KBM-7 (cell line): ENCODE results near the gene MXD1.
A peak's percentile ranks its signal among the peaks of the same experiment; 100 is the strongest.
"Not testable (repeated sequence)": the region's sequence is repeated elsewhere in the genome, so short reads cannot be mapped to it uniquely, and the experiment has no call there.

Source experiments
- DNase-seq: peaks from one replicate; pipeline ENCODE4 v3.0.0-alpha.2; 2015
- in situ Hi-C: fragments of 300-500 bp; cut with MboI; formaldehyde crosslinking; loops from 2 replicates; pipeline ENCODE4 v1.14.3; 2020; ENCODE audit warnings: low sequenced_read_pairs, low pct_unique_long_range_greater_than_20kb, mixed read lengths

Gene MXD1

GRCh38 chr2:69914950-69915945 lies at the start of gene MXD1:
MXD1 (plus strand) TSS chr2:69915109; CDS start chr2:69915331, 222 bp downstream.
- in situ Hi-C loops, result loop anchor here (25.0 kb wide), 1 partner anchor 247 kb away; no protein-coding TSS in a partner anchor

GRCh38 chr2:69888451-69888850 lies 26.5 kb upstream of the MXD1 start:
- in situ Hi-C loops, result no loop called here
- no peak for DNase-seq

More at GRCh38 chr2:69914950-69915945, at the start of gene MXD1:
- peak; percentile 27 for DNase-seq

- in situ Hi-C loops, result no loop called here
- no peak for DNase-seq
These were observed 25.6 kb upstream of the MXD1 start for GRCh38 chr2:69889302-69889701.

- in situ Hi-C loops, result no loop called here
These were observed 24.0 kb upstream of the MXD1 start for GRCh38 chr2:69890881-69891280.

GRCh38 chr2:69892838-69893424 lies 22.0 kb upstream of the MXD1 start:
- in situ Hi-C loops, result not testable (repeated sequence)

More at GRCh38 chr2:69890881-69891280, 24.0 kb upstream of the MXD1 start:
- no peak for DNase-seq

GRCh38 chr2:69893684-69894551 lies 21.0 kb upstream of the MXD1 start, which contains the start of gene SNRNP27:
SNRNP27 (plus strand) TSS chr2:69893956; CDS start chr2:69893985, 29 bp downstream.
- peak; percentile 85 for DNase-seq
- in situ Hi-C loops, result no loop called here

More at GRCh38 chr2:69892838-69893424, 22.0 kb upstream of the MXD1 start:
- DNase-seq, result not testable (repeated sequence)

GRCh38 chr2:69894737-69895136 lies 20.2 kb upstream of the MXD1 start:
- in situ Hi-C loops, DNase-seq: not testable (repeated sequence)

GRCh38 chr2:69902213-69902922 lies 12.5 kb upstream of the MXD1 start:
- in situ Hi-C loops, result loop anchor here (25.0 kb wide), 1 partner anchor 260 kb away; no protein-coding TSS in a partner anchor

GRCh38 chr2:69907216-69907615 lies 7.7 kb upstream of the MXD1 start:
- DNase-seq, result no peak
- in situ Hi-C loops, result loop anchor here (25.0 kb wide), 1 partner anchor 255 kb away; no protein-coding TSS in a partner anchor

More at GRCh38 chr2:69902213-69902922, 12.5 kb upstream of the MXD1 start:
- DNase-seq, result peak; percentile 89

- DNase-seq, result peak; percentile 49
- in situ Hi-C loops, result loop anchor here (25.0 kb wide), 1 partner anchor 250 kb away; no protein-coding TSS in a partner anchor
These were observed 2.8 kb upstream of the MXD1 start for GRCh38 chr2:69911985-69912563.

GRCh38 chr2:69914164-69914949 lies 552 bp upstream of the MXD1 start:
- in situ Hi-C loops, result loop anchor here (25.0 kb wide), 1 partner anchor 248 kb away; no protein-coding TSS in a partner anchor
- DNase-seq, result peak; percentile 100

- DNase-seq, result peak; percentile 25
- in situ Hi-C loops, result loop anchor here (25.0 kb wide), 1 partner anchor 246 kb away; no protein-coding TSS in a partner anchor
These were observed 1.2 kb downstream of the MXD1 start for GRCh38 chr2:69916106-69916505.

GRCh38 chr2:69917852-69918251 lies 2.9 kb downstream of the MXD1 start:
- in situ Hi-C loops, result loop anchor here (25.0 kb wide), 1 partner anchor 244 kb away; no protein-coding TSS in a partner anchor
- DNase-seq, result peak; percentile 28

GRCh38 chr2:69918401-69918800 lies 3.5 kb downstream of the MXD1 start:
- DNase-seq, result peak; percentile 52
- in situ Hi-C loops, result loop anchor here (25.0 kb wide), 1 partner anchor 244 kb away; no protein-coding TSS in a partner anchor

- in situ Hi-C loops, result loop anchor here (25.0 kb wide), 1 partner anchor 239 kb away; no protein-coding TSS in a partner anchor
- no peak for DNase-seq
These were observed 8.2 kb downstream of the MXD1 start for GRCh38 chr2:69923116-69923515.

- in situ Hi-C loops, result no loop called here
- no peak for DNase-seq
These were observed 12.1 kb downstream of the MXD1 start for GRCh38 chr2:69926849-69927515.
